Measurements from ENCODE around the gene MCUB. TPM values are rescaled to one million over a fixed set of nuclear protein-coding genes. Genes with fewer than 3 reads are reported as not detected.

The MCUB gene
- total RNA-seq, 1 experiment from 2014 or later: 14.8 TPM

- Histone ChIP-seq H4K5ac (ENCODE audit: insufficient read length, low read depth, low read length) (no peak overlapping the region), H3K23ac (ENCODE audit: insufficient read length, low read depth, low read length) (no peak overlapping the region), H3K4ac (ENCODE audit: low read depth, low read length) (no peak overlapping the region), H3K23me2 (ENCODE audit: insufficient read length, low read depth, low read length, poor library complexity, severe bottlenecking) (no peaks in the 10 kb centered on the region), H2BK15ac (ENCODE audit: low read depth, low read length) (no peak overlapping the region), H2BK120ac (ENCODE audit: low read depth, low read length, poor library complexity, severe bottlenecking) (no peak overlapping the region), H2BK5ac (ENCODE audit: insufficient read length, low read length) (no peak overlapping the region), H3K79me1 (ENCODE audit: insufficient read depth, low read depth, low read length, poor library complexity, severe bottlenecking) (no peaks in the 10 kb centered on the region), H3K4me2 (ENCODE audit: insufficient read depth, insufficient read length, low read length) (no peak overlapping the region), H3K4me1 (ENCODE audit: insufficient read depth, low read length) (no peaks in the 10 kb centered on the region), H3K56ac (ENCODE audit: insufficient read length, low read depth, low read length) (no peak overlapping the region), H3K27me3 (ENCODE audit: insufficient read depth, low read length) (no peaks in the 10 kb centered on the region), H3K9ac (ENCODE audit: extremely low read depth, insufficient read length, low read length) (no peak overlapping the region), H3K79me2 (ENCODE audit: insufficient read depth, low read length) (no peaks in the 10 kb centered on the region; the same call in 1 of the 2 replicates), H3T11ph (ENCODE audit: low read length) (no peak overlapping the region), H3K27ac (ENCODE audit: insufficient read length, low read depth, low read length) (no peak overlapping the region), H4K20me1 (ENCODE audit: control insufficient read depth, insufficient read depth, insufficient read length) (no peaks in the 10 kb centered on the region), H2AFZ (ENCODE audit: low read length) (no peak overlapping the region), H4K8ac (replicated peaks; ENCODE audit: insufficient read length, low read depth, low read length) (no peak overlapping the region), H2BK12ac (ENCODE audit: insufficient read length, low read depth, low read length) (no peak overlapping the region), H2BK20ac (ENCODE audit: low read depth, low read length, poor library complexity, severe bottlenecking) (no peak overlapping the region), H4K91ac (ENCODE audit: insufficient read length, low read depth, low read length) (no peak overlapping the region), H3K18ac (ENCODE audit: insufficient read length, low read depth, low read length) (no peak overlapping the region), H2AK5ac (ENCODE audit: insufficient read length, low read length) (no peak overlapping the region), H3K14ac (ENCODE audit: insufficient read depth, low read length) (no peak overlapping the region), H3K9me3 (ENCODE audit: control insufficient read depth, low read depth, low read length) (no peaks in the 10 kb centered on the region)
- no peak for DNase-seq
- Mint-ChIP-seq H3K27me3 (ENCODE audit: low read depth) (no peaks in the 10 kb centered on the region), H3K36me3 (ENCODE audit: insufficient read depth in 1 of 3, low read depth in 3 of 3) (no peaks in the 10 kb centered on the region; a peak in 1 of 7 replicates), H3K4me3 (no peak overlapping the region), H3K27ac (no peak overlapping the region), H3K4me1 (no peaks in the 10 kb centered on the region), H3K9me3 (no peaks in the 10 kb centered on the region; a peak in 1 of 5 replicates)
- no CpG with 5 or more reads among the region's 7 CpGs for WGBS (ENCODE audit: extremely low coverage, insufficient read length, low lambda C conversion rate)
- no peak for TF ChIP-seq CTCF (conservative IDR thresholded peaks at IDR 0.05)
Measured at GRCh38 chr4:109574931-109575804, 15.1 kb downstream of the MCUB start.

All from H9 (cell line).